ENCODE data around the gene S100A2. TPM values are rescaled to one million over a fixed set of nuclear protein-coding genes. Genes with fewer than 3 reads are reported as not detected.

S100A2 gene
- total and polyA plus RNA-seq, 2 of the 13 experiments (the other 11 are each of a cell fraction or from before 2014, with no cell fraction given) = 1.2 TPM

DNA sequence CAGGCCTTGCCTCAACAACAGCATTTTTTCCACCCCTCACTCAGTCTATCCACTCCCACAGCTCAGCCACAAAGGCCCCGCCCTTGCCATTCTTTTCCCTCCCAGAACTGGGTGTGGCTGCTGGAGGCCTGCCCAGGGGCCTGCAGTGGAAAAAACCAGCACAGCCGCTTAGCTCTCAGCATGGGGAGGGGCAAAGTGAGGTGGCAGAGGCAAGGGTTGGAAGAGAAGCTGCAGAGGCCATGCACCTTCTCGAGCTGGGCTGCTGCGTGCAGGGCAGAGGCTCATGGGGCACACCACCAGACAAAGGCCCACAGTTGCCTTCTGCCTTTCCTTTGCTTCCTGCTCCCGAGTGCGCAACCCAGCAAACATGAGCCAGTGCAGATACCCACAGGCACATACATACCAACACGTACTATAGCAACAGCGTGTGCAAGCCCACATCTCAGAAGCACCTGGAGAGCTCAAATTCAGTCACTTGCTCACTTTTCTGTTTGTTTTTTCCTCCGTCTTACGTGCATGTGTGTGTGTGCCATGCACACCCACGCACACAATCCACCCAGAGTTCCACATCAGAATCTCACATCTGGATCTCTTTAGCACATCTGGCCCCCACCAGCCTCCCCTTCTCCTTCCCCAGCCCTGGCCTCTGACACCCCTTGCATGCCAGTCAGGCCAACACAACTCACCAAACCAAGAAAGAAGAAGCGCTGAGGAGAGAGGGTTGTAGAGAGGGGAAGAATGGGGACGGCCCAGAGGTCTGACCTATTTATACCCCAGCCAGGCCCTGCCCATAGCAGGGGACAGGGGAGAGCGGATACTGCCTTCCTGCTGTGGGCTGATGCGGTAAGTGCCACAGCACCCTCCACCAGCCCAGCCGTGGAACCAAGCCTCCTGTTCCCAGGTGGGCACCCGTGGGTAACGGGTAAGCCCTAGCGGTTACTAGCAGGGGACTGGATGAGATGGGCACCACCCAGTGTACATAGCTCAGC lies 20.3 kb downstream of the S100A2 start, which contains the start of gene S100A4 (continued):
- TF ChIP-seq, protein P1, sequence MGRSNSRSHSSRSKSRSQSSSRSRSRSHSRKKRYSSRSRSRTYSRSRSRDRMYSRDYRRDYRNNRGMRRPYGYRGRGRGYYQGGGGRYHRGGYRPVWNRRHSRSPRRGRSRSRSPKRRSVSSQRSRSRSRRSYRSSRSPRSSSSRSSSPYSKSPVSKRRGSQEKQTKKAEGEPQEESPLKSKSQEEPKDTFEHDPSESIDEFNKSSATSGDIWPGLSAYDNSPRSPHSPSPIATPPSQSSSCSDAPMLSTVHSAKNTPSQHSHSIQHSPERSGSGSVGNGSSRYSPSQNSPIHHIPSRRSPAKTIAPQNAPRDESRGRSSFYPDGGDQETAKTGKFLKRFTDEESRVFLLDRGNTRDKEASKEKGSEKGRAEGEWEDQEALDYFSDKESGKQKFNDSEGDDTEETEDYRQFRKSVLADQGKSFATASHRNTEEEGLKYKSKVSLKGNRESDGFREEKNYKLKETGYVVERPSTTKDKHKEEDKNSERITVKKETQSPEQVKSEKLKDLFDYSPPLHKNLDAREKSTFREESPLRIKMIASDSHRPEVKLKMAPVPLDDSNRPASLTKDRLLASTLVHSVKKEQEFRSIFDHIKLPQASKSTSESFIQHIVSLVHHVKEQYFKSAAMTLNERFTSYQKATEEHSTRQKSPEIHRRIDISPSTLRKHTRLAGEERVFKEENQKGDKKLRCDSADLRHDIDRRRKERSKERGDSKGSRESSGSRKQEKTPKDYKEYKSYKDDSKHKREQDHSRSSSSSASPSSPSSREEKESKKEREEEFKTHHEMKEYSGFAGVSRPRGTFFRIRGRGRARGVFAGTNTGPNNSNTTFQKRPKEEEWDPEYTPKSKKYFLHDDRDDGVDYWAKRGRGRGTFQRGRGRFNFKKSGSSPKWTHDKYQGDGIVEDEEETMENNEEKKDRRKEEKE (IDR thresholded peaks at IDR 0.05) = no peak
- TF ChIP-seq FOXK1 (CRISPR knock-in tag; IDR thresholded peaks at IDR 0.05; ENCODE audit: borderline replicate concordance, low read depth) (peak; percentile 10; the same call in 1 of the 2 replicates), KMT2B (CRISPR knock-in tag; IDR thresholded peaks at IDR 0.05) (no peak), ZNF530 (CRISPR knock-in tag; IDR thresholded peaks at IDR 0.05; ENCODE audit: low read depth) (no peak), GPN1 (CRISPR knock-in tag; IDR thresholded peaks at IDR 0.05; ENCODE audit: borderline replicate concordance) (no peak), POLR2A (IDR thresholded peaks at IDR 0.05; ENCODE audit: insufficient read depth in 1 of 2, low read depth in 2 of 2, low read length in 2 of 2) (peak; percentile 51 to 82), FOXO1 (CRISPR knock-in tag; IDR thresholded peaks at IDR 0.05) (no peak), PAWR (CRISPR knock-in tag; IDR thresholded peaks at IDR 0.05; ENCODE audit: borderline replicate concordance) (no peak), CREM (IDR thresholded peaks at IDR 0.05) (no peak; the same call in 1 of the 2 replicates), CREM (CRISPR knock-in tag; IDR thresholded peaks at IDR 0.05) (no peak), ZIK1 (CRISPR knock-in tag; IDR thresholded peaks at IDR 0.05; ENCODE audit: borderline replicate concordance, low read depth) (no peak), ZBTB8A (CRISPR knock-in tag; IDR thresholded peaks at IDR 0.05; ENCODE audit: borderline replicate concordance, low read depth) (no peak), ZNF256 (CRISPR knock-in tag; conservative IDR thresholded peaks at IDR 0.05) (no peak), SMARCE1 (IDR thresholded peaks at IDR 0.05; ENCODE audit: borderline replicate concordance) (no peak), STAT5B (CRISPR knock-in tag; IDR thresholded peaks at IDR 0.05) (no peak), RAD21 (CRISPR knock-in tag; IDR thresholded peaks at IDR 0.05) (no peak), ZNF205 (CRISPR knock-in tag; IDR thresholded peaks at IDR 0.05) (peak; percentile 56; the same call in 1 of the 2 replicates), ZNF503 (CRISPR knock-in tag; IDR thresholded peaks at IDR 0.05) (no peak), HIVEP1 (CRISPR knock-in tag; IDR thresholded peaks at IDR 0.05) (no peak), ZNF12 (CRISPR knock-in tag; IDR thresholded peaks at IDR 0.05) (0 out of 2 replicates have a peak, but pooled peaks have one; percentile 43)
- TF ChIP-seq, protein P2, sequence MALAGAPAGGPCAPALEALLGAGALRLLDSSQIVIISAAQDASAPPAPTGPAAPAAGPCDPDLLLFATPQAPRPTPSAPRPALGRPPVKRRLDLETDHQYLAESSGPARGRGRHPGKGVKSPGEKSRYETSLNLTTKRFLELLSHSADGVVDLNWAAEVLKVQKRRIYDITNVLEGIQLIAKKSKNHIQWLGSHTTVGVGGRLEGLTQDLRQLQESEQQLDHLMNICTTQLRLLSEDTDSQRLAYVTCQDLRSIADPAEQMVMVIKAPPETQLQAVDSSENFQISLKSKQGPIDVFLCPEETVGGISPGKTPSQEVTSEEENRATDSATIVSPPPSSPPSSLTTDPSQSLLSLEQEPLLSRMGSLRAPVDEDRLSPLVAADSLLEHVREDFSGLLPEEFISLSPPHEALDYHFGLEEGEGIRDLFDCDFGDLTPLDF (CRISPR knock-in tag; IDR thresholded peaks at IDR 0.05) = no peak
- TF ChIP-seq, protein P3, sequence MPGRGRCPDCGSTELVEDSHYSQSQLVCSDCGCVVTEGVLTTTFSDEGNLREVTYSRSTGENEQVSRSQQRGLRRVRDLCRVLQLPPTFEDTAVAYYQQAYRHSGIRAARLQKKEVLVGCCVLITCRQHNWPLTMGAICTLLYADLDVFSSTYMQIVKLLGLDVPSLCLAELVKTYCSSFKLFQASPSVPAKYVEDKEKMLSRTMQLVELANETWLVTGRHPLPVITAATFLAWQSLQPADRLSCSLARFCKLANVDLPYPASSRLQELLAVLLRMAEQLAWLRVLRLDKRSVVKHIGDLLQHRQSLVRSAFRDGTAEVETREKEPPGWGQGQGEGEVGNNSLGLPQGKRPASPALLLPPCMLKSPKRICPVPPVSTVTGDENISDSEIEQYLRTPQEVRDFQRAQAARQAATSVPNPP (CRISPR knock-in tag; IDR thresholded peaks at IDR 0.05) = no peak
- TF ChIP-seq, protein P4, sequence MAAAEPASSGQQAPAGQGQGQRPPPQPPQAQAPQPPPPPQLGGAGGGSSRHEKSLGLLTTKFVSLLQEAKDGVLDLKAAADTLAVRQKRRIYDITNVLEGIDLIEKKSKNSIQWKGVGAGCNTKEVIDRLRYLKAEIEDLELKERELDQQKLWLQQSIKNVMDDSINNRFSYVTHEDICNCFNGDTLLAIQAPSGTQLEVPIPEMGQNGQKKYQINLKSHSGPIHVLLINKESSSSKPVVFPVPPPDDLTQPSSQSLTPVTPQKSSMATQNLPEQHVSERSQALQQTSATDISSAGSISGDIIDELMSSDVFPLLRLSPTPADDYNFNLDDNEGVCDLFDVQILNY (CRISPR knock-in tag; conservative IDR thresholded peaks at IDR 0.05) = 0 out of 2 replicates have a peak, but pooled peaks have one; percentile 31

Data from HepG2 (cell line).